Stomach (tissue), 9 donors: Measurements from ENCODE around the gene GNLY. TPM values are rescaled to one million over a fixed set of nuclear protein-coding genes. Genes with fewer than 3 reads are reported as not detected.

Source experiments
- DNase-seq, 2 donors: peaks; one replicate each; pipeline versions ENCODE4 v3.0.0 to v3.0.0-alpha.2; 2013 to 2019
- H3K27ac ChIP-seq, 5 donors: fragments of 200-600 bp in 4 of 5; sonication (generic) in 4 of 5; one replicate each; pipeline ENCODE4 v1.5.1; 2013 to 2019; ENCODE audit warnings: mild to moderate bottlenecking in 1 of 5, moderate library complexity in 1 of 5
- H3K27me3 ChIP-seq, 3 donors: fragments of 200-600 bp; sonication (generic); one replicate each; pipeline ENCODE4 v1.5.1; 2017 to 2019; ENCODE audit warnings: mixed run types in 1 of 3
- H3K36me3 ChIP-seq, 4 donors: fragments of 200-600 bp; sonication (generic); 1 replicate in 3 of 4; 2 replicates in 1 of 4; pipeline ENCODE4 v1.5.1; 2016 to 2019
- H3K4me1 ChIP-seq, 4 donors: fragments of 200-600 bp; sonication (generic); one replicate each; pipeline ENCODE4 v1.5.1; 2016 to 2019
- H3K4me3 ChIP-seq, 4 donors: fragments of 200-600 bp; sonication (generic) in 3 of 4; one replicate each; pipeline ENCODE4 v1.5.1; 2016 to 2019; ENCODE audit warnings: mild to moderate bottlenecking in 1 of 4
- H3K9me3 ChIP-seq, 4 donors: fragments of 200-600 bp; sonication (generic); one replicate each; pipeline ENCODE4 v1.5.1; 2016 to 2019
- EP300 ChIP-seq: sonication (generic); formaldehyde crosslinking; IDR thresholded peaks from one replicate; pipeline ENCODE4 v1.6.1; 2017; ENCODE audit warnings: antibody characterized with exemption
- POLR2A ChIP-seq, 4 donors: fragments of 450-650 bp; IDR thresholded peaks; one replicate each; pipeline ENCODE4 v1.6.1; 2016; ENCODE audit warnings: antibody characterized with exemption in 4 of 4, control low read depth in 2 of 4, mild to moderate bottlenecking in 1 of 4, moderate library complexity in 1 of 4
- POLR2AphosphoS5 ChIP-seq, 3 donors: sonication (generic); formaldehyde crosslinking; IDR thresholded peaks; one replicate each; pipeline ENCODE4 v1.6.1; 2016; ENCODE audit warnings: antibody characterized with exemption in 3 of 3
- WGBS, 5 donors: extraction: QIAGEN DNeasy Blood & Tissue Kit in 3 of 5; methylation state at CpG; one replicate each; pipeline versions ENCODE4 v1.1.5 to v1.1.7; 2013 to 2018; 5-methylcytosine and 5-hydroxymethylcytosine counted together
- intact Hi-C: fragments of 100-400 bp; cut with DNase I; formaldehyde crosslinking; loops from one replicate; pipeline ENCODE4 v1.15.1; 2023; ENCODE audit warnings: low total_unique reads
- polyA plus RNA-seq, 3 donors: library from polyadenylated mRNA; stranded (reverse); fragments of 200-250 nt; gene quantifications; one replicate each; pipeline ENCODE4 v1.2.3, GENCODE V29; 2013
- total RNA-seq, 5 donors: library from RNA; depleted of rRNA; stranded (reverse); fragments of >200 nt; gene quantifications; one replicate each; pipeline versions ENCODE4 v1.1.0 to v1.2.3, GENCODE V29; 2014 to 2016
- TF ChIP-seq, protein P1 (sequence below), 7 experiments: fragments of 450-650 bp in 4 of 7; fragments of 200-600 bp in 3 of 7; sonication (generic) in 3 of 7; IDR thresholded peaks; one replicate each; pipeline ENCODE4 v1.5.1; 2016 to 2019; ENCODE audit warnings: antibody characterized with exemption in 7 of 7, control low read depth in 2 of 7, mild to moderate bottlenecking in 1 of 7
- donor health status: healthy with polysubstance abuse.
- donor health status: Bipolar disorder and iron deficiency.
- donor health status: healthy.

GNLY gene
- total and polyA plus RNA-seq, 8 donors = 0.72 to 5.8 (median 1.7) TPM; not detected in 3

DNA sequence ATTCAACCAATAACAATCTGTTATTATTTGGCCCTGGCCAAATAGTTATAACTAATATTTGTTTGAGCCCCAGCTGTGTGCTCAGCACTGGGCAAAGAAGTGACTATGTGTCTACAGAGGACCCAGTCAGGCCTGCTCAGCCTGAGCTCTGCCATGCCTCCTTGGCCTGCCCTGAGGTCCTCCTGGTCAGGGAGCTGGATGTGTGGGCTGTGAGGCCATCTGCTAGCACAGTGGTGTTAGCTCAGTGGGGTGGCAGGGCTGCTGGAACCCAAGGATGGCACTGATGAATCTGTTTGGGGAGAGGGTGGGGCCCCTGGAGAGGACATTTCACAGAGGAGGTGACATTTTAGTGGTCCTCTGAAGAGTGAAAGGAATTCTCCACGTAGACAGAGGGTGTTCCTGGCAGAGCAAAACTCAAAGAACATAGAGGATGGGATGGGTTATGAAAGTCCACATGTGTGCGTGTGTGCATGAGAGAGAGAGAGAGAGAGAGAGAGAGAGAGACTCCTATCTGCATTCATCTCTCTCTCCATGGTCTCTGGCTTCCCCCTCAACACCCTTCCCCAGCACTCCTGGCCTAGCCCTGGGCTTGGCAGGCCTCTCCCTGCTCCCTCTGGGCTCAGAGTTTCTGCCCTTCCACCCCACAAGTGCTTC is 38.4 kb downstream of the GNLY start:
- Histone ChIP-seq H3K27ac (no peak overlapping the region), H3K4me1 (peaks cover 10 to 24% (median 17%) of the 10 kb centered on the region in 4 donors), H3K27me3 (no peaks in the 10 kb centered on the region), H3K9me3 (no peaks in the 10 kb centered on the region), H3K36me3 (no peaks in the 10 kb centered on the region), H3K4me3 (no peak overlapping the region)
- intact Hi-C loops = no loop called here
- no peak for TF ChIP-seq POLR2AphosphoS5 (IDR thresholded peaks at IDR 0.05)
- WGBS, 5 donors = 70 to 82% (median 82%) methylated on average over 2 of the region's 2 CpGs
- no peak for DNase-seq

DNA sequence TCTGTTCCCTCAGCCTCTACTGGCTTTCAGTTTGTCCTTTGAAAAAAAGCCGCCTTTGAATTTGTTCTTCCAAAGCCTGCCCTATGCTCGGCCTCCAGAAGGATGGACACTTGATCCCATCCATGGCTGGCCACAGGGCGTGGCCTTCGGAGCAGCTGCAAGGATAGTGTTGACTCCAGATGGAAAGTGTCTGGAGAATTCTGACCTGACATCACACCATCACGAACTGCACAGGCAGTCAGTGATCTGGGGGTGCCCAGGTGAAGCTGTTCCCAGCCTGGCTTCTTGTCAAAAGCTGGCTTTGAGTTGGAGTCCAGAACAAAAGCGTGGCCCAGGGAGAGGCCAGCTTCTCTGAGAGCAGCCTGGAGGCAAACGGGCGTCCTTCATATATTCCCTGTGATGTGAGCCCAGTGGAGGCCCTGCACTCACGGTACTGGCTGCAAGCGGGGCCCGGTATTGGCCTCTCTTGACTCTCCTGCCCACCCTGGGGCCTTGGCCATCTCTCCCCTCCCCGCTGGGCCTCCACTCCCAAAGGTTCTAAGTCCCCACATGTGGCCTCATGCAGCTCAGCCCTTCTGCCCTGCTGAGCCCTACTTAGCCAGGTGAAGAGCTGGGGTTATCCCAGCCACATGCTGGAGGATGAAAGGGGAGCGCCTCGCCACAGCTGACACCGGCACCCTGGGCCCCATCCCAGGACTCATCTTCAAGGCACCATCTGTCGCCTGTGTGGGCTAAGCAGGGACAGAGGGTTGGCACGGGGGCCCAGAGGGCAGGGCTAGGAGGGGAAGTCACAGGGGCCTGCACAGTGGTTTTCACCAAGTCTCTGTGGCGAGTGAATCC is 39.2 kb downstream of the GNLY start:
- intact Hi-C loops = no loop called here
- H3K9me3 ChIP-seq = no peaks in the 10 kb centered on the region
- TF ChIP-seq POLR2AphosphoS5 (IDR thresholded peaks at IDR 0.05) = no peak
- TF ChIP-seq POLR2A (IDR thresholded peaks at IDR 0.05) = no peak
- TF ChIP-seq, protein P1, sequence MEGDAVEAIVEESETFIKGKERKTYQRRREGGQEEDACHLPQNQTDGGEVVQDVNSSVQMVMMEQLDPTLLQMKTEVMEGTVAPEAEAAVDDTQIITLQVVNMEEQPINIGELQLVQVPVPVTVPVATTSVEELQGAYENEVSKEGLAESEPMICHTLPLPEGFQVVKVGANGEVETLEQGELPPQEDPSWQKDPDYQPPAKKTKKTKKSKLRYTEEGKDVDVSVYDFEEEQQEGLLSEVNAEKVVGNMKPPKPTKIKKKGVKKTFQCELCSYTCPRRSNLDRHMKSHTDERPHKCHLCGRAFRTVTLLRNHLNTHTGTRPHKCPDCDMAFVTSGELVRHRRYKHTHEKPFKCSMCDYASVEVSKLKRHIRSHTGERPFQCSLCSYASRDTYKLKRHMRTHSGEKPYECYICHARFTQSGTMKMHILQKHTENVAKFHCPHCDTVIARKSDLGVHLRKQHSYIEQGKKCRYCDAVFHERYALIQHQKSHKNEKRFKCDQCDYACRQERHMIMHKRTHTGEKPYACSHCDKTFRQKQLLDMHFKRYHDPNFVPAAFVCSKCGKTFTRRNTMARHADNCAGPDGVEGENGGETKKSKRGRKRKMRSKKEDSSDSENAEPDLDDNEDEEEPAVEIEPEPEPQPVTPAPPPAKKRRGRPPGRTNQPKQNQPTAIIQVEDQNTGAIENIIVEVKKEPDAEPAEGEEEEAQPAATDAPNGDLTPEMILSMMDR (IDR thresholded peaks at IDR 0.05) = no peak
- no peak for TF ChIP-seq EP300
- H3K27ac ChIP-seq = no peak overlapping the region
- H3K27me3 ChIP-seq = no peaks in the 10 kb centered on the region
- WGBS, 5 donors = 84 to 91% (median 90%) methylated on average over 17 to 18 of the region's 18 CpGs
- no peak overlapping the region for H3K4me3 ChIP-seq
- H3K36me3 ChIP-seq = no peaks in the 10 kb centered on the region
- DNase-seq = no peak
- peaks cover 10 to 28% (median 18%) of the 10 kb centered on the region in 4 donors for H3K4me1 ChIP-seq

DNA sequence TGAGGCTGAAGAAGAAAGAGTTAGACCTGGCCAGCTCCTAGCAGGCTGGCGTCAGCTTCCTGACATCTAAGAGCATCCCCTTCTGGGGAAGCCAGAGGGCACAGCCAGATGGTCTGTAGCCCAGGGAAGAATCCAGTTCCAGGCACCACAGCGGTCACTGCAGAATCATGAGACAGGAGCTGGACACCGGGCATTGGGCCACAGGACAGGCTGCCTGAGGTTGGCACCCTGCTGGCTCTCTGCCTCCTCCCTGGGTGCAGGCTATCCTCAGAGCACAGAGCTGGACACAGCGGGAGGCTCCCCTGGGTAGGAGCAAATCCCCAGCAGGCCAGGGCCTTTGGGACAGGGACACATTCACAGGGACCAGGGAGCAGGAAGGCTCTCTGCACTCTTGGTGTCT is 39.9 kb downstream of the GNLY start:
- no peak overlapping the region for H3K4me3 ChIP-seq
- no peaks in the 10 kb centered on the region for H3K27me3 ChIP-seq
- no peak overlapping the region for H3K27ac ChIP-seq
- no peaks in the 10 kb centered on the region for H3K9me3 ChIP-seq
- TF ChIP-seq POLR2A (IDR thresholded peaks at IDR 0.05) (no peak), EP300 (no peak), POLR2AphosphoS5 (IDR thresholded peaks at IDR 0.05) (no peak)
- TF ChIP-seq, protein P1 (IDR thresholded peaks at IDR 0.05) = no peak
- intact Hi-C loops = no loop called here
- no peak for DNase-seq
- WGBS, 5 donors = 91 to 98% (median 94%) methylated on average over 3 to 4 of the region's 4 CpGs
- H3K4me1 ChIP-seq = peaks cover 4 to 22% (median 15%) of the 10 kb centered on the region in 4 donors
- no peaks in the 10 kb centered on the region for H3K36me3 ChIP-seq

DNA sequence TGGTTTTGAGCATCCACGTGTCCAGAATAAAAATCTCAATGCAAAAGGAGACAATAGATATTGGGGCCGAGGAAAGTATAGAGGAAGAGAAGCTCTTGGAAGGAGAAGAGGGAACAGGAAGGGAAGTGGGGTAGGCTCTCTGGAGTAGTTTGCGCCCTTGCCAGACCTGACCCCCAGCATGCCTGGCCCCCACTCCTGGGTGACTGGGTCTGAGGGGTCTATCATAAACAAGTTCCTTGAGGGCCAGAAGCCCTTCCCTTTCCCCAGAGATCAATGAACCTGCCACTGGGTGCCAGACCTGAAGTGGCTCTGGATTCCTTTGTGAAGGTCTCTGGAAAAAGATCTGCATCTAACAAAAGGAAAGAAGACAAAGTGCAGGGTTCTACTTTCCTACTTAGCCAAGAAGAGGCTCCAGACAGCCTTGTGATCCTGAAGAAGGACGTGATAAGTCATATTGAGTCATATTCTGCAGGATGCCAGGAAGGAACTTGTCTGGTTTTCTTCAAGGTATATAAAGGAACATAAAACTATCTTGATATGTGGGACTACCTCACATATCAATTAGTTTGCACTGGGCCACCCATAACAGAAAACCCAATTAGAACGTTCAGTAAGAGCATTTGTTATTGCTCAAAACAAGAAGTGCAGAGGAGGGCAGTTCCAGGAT is 40.9 kb downstream of the GNLY start:
- peak overlapping the region in 1 of 5 donors; percentile 37 for H3K27ac ChIP-seq
- H3K27me3 ChIP-seq = no peaks in the 10 kb centered on the region
- H3K9me3 ChIP-seq = no peaks in the 10 kb centered on the region
- intact Hi-C loops = no loop called here
- no peak for DNase-seq
- peaks cover 0 to 20% (median 13%) of the 10 kb centered on the region in 4 donors for H3K4me1 ChIP-seq
- WGBS, 5 donors = 79 to 88% (median 85%) methylated on average over 5 of the region's 5 CpGs
- TF ChIP-seq POLR2AphosphoS5 (IDR thresholded peaks at IDR 0.05) (no peak), EP300 (no peak), POLR2A (IDR thresholded peaks at IDR 0.05) (no peak)
- TF ChIP-seq, protein P1 (IDR thresholded peaks at IDR 0.05) = no peak
- H3K36me3 ChIP-seq = no peaks in the 10 kb centered on the region
- no peak overlapping the region for H3K4me3 ChIP-seq
